ENCODE results near the gene ZNF846. TPM values are rescaled to one million over a fixed set of nuclear protein-coding genes. Genes with fewer than 3 reads are reported as not detected.

Gene ZNF846
- total and polyA plus RNA-seq, 2 of the 4 experiments (the other 2 are of a cell fraction) = 5.7 to 6.5 TPM

- Histone ChIP-seq H3K4me1 (ENCODE audit: control insufficient read depth, insufficient read depth, low read length) (peaks cover 6% of the 10 kb centered on the region), H3K4me2 (ENCODE audit: low read depth, low read length) (no peak overlapping the region), H3K56ac (ENCODE audit: extremely low read depth, insufficient read depth, low read length) (no peak overlapping the region), H2BK15ac (ENCODE audit: low read depth, low read length) (no peak overlapping the region), H3K79me1 (ENCODE audit: low read depth in 1 of 2, low read length in 2 of 2) (peaks cover 12 to 25% of the 10 kb centered on the region in 2 experiments), H3K18ac (ENCODE audit: low read depth, low read length) (no peak overlapping the region), H2AK5ac (ENCODE audit: low read depth, low read length) (no peak overlapping the region), H2BK5ac (ENCODE audit: low read depth, low read length, poor library complexity, severe bottlenecking) (no peak overlapping the region), H4K91ac (ENCODE audit: insufficient read depth, low read depth, low read length) (no peak overlapping the region), H3K36me3 (ENCODE audit: control insufficient read depth, insufficient read depth, low read length) (no peaks in the 10 kb centered on the region), H3K9me3 (ENCODE audit: control insufficient read depth, insufficient read depth, low read length) (0 out of 2 replicates have a peak, but pooled peaks cover 1% of the 10 kb centered on the region), H2BK120ac (ENCODE audit: low read depth, low read length) (no peak overlapping the region), H4K8ac (ENCODE audit: low read depth in 2 of 2, low read length in 2 of 2) (no peak overlapping the region), H4K20me1 (ENCODE audit: insufficient read depth, low read length) (no peaks in the 10 kb centered on the region), H3K4ac (ENCODE audit: low read depth, low read length) (no peak overlapping the region), H3K9ac (ENCODE audit: low read depth, low read length) (no peak overlapping the region), H3K14ac (replicated peaks; ENCODE audit: low read depth, low read length) (no peak overlapping the region), H3K27ac (ENCODE audit: insufficient read depth, low read length) (no peak overlapping the region), H3K23ac (ENCODE audit: low read depth, low read length) (no peak overlapping the region), H3K27me3 (ENCODE audit: control insufficient read depth, insufficient read depth, low read length) (no peaks in the 10 kb centered on the region), H2AK9ac (replicated peaks; ENCODE audit: low read depth, low read length, poor library complexity) (no peak overlapping the region), H2AFZ (replicated peaks; ENCODE audit: low read length, poor library complexity) (no peak overlapping the region), H4K5ac (ENCODE audit: low read depth, low read length) (no peak overlapping the region), H2BK20ac (ENCODE audit: low read depth, low read length) (no peak overlapping the region), H3K9me1 (ENCODE audit: insufficient read depth, low read length) (no peaks in the 10 kb centered on the region), H3K4me3 (ENCODE audit: insufficient read depth, low read depth, low read length) (no peak overlapping the region)
- in situ Hi-C loops (cut with MboI; ENCODE audit: low sequenced_read_pairs) = no loop called here
- ChIA-PET POLR2A (ENCODE audit: unreplicated experiment) (interaction anchor here (0.5 kb wide), 1 partner anchor 1216 kb away, joined by 3 read pairs; no protein-coding TSS in a partner anchor), CTCF (no interaction called here)
- BruUV-seq (replicated peaks) = no TSS peak
- dilution Hi-C loops (cut with HindIII; ENCODE audit: low sequenced_read_pairs, unreplicated experiment) = no loop called here
- no CpG with 5 or more reads among the region's 2 CpGs for WGBS, 2 experiments (ENCODE audit: extremely low coverage in 2 of 2, insufficient read length in 1 of 2)
- intact Hi-C loops (cut with micrococcal nuclease) = no loop called here
- TF ChIP-seq BHLHE40 (IDR thresholded peaks at IDR 0.05; ENCODE audit: low read depth, low read length) (no peak), CEBPB (IDR thresholded peaks at IDR 0.05; ENCODE audit: low read depth, low read length) (no peak), NFE2L2 (IDR thresholded peaks at IDR 0.05; ENCODE audit: low read depth, low read length) (no peak), SMC3 (IDR thresholded peaks at IDR 0.05; ENCODE audit: low read depth, low read length) (no peak), MAZ (IDR thresholded peaks at IDR 0.05; ENCODE audit: borderline replicate concordance, low read depth, low read length) (no peak), MAFK (IDR thresholded peaks at IDR 0.05; ENCODE audit: low read depth, low read length) (no peak), RAD21 (IDR thresholded peaks at IDR 0.05; ENCODE audit: low read length) (no peak), CHD1 (IDR thresholded peaks at IDR 0.05; ENCODE audit: low read depth, low read length) (no peak), USF2 (IDR thresholded peaks at IDR 0.05; ENCODE audit: low read depth, low read length) (no peak), RFX5 (IDR thresholded peaks at IDR 0.05; ENCODE audit: low read depth, low read length) (no peak), RCOR1 (IDR thresholded peaks at IDR 0.05; ENCODE audit: insufficient replicate concordance, low read length) (no peak), POLR2A (IDR thresholded peaks at IDR 0.05; ENCODE audit: low read depth, low read length) (no peak)
- TF ChIP-seq, protein P1, sequence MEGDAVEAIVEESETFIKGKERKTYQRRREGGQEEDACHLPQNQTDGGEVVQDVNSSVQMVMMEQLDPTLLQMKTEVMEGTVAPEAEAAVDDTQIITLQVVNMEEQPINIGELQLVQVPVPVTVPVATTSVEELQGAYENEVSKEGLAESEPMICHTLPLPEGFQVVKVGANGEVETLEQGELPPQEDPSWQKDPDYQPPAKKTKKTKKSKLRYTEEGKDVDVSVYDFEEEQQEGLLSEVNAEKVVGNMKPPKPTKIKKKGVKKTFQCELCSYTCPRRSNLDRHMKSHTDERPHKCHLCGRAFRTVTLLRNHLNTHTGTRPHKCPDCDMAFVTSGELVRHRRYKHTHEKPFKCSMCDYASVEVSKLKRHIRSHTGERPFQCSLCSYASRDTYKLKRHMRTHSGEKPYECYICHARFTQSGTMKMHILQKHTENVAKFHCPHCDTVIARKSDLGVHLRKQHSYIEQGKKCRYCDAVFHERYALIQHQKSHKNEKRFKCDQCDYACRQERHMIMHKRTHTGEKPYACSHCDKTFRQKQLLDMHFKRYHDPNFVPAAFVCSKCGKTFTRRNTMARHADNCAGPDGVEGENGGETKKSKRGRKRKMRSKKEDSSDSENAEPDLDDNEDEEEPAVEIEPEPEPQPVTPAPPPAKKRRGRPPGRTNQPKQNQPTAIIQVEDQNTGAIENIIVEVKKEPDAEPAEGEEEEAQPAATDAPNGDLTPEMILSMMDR (conservative IDR thresholded peaks at IDR 0.05; ENCODE audit: low read depth, low read length) = no peak
- TF ChIP-seq, protein P2, sequence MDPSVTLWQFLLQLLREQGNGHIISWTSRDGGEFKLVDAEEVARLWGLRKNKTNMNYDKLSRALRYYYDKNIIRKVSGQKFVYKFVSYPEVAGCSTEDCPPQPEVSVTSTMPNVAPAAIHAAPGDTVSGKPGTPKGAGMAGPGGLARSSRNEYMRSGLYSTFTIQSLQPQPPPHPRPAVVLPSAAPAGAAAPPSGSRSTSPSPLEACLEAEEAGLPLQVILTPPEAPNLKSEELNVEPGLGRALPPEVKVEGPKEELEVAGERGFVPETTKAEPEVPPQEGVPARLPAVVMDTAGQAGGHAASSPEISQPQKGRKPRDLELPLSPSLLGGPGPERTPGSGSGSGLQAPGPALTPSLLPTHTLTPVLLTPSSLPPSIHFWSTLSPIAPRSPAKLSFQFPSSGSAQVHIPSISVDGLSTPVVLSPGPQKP (IDR thresholded peaks at IDR 0.05; ENCODE audit: borderline replicate concordance, low read depth, low read length) = no peak
- DNase-seq (no peak), ATAC-seq (ENCODE audit: low read depth) (no peak)
These were observed 13.8 kb upstream of the ZNF846 start for GRCh38 chr19:9782338-9782737.
